Upper lobe of left lung (tissue), 4 donors: ENCODE results near the gene IFI30.

Source experiments
- POLR2A ChIP-seq, 4 donors: fragments of 450-650 bp; IDR thresholded peaks; one replicate each; pipeline ENCODE4 v1.5.1; 2016 to 2017; ENCODE audit warnings: antibody characterized with exemption in 4 of 4, mild to moderate bottlenecking in 2 of 4
- POLR2AphosphoS5 ChIP-seq, 2 donors: sonication (generic); formaldehyde crosslinking; IDR thresholded peaks; one replicate each; pipeline ENCODE4 v1.5.1; 2017; ENCODE audit warnings: antibody characterized with exemption in 2 of 2

- TF ChIP-seq POLR2A (IDR thresholded peaks at IDR 0.05) (no peak), POLR2AphosphoS5 (IDR thresholded peaks at IDR 0.05) (no peak)
Observed at GRCh38 chr19:18202397-18202777, 28.8 kb downstream of the IFI30 start.
